ENCODE results near the gene IL7R. TPM values are rescaled to one million over a fixed set of nuclear protein-coding genes. Genes with fewer than 3 reads are reported as not detected.

Gene IL7R
- total RNA-seq, 1 donor from 2014 or later: not detected

DNA sequence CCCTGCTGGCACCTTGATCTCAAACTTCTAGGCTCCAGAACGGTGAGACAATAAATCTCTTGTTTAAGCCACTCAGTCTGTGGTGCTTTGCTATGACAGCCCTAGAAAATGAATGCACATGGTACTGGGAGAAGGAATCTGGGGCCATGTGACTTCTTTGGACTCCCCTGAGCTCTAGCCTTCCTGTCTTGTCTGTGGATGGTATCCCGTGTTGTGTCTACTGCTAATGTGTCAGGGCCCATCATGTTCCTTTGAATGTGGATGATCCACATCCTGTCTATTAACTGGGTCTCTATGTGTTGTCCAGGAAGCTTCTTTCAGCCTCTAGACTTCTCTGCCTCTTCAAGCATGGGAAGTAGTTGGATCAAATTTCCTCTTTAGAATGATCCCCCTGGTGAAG lies 25.1 kb downstream of the IL7R start:
- DNase-seq (ENCODE audit: low read depth, low spot score): no peak
- H3K36me3 Mint-ChIP-seq (ENCODE audit: low read depth): no peaks in the 10 kb centered on the region
- TF ChIP-seq, protein P1, sequence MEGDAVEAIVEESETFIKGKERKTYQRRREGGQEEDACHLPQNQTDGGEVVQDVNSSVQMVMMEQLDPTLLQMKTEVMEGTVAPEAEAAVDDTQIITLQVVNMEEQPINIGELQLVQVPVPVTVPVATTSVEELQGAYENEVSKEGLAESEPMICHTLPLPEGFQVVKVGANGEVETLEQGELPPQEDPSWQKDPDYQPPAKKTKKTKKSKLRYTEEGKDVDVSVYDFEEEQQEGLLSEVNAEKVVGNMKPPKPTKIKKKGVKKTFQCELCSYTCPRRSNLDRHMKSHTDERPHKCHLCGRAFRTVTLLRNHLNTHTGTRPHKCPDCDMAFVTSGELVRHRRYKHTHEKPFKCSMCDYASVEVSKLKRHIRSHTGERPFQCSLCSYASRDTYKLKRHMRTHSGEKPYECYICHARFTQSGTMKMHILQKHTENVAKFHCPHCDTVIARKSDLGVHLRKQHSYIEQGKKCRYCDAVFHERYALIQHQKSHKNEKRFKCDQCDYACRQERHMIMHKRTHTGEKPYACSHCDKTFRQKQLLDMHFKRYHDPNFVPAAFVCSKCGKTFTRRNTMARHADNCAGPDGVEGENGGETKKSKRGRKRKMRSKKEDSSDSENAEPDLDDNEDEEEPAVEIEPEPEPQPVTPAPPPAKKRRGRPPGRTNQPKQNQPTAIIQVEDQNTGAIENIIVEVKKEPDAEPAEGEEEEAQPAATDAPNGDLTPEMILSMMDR (conservative IDR thresholded peaks at IDR 0.05): no peak
- H3K4me1 Mint-ChIP-seq: peaks cover 7% of the 10 kb centered on the region
- no peaks in the 10 kb centered on the region for H3K27me3 Mint-ChIP-seq (ENCODE audit: low read depth)
- H3K9me3 Mint-ChIP-seq: no peaks in the 10 kb centered on the region
- no peak overlapping the region for H3K27ac Mint-ChIP-seq (ENCODE audit: unreplicated experiment)
- no peak overlapping the region for H3K4me3 Mint-ChIP-seq

DNA sequence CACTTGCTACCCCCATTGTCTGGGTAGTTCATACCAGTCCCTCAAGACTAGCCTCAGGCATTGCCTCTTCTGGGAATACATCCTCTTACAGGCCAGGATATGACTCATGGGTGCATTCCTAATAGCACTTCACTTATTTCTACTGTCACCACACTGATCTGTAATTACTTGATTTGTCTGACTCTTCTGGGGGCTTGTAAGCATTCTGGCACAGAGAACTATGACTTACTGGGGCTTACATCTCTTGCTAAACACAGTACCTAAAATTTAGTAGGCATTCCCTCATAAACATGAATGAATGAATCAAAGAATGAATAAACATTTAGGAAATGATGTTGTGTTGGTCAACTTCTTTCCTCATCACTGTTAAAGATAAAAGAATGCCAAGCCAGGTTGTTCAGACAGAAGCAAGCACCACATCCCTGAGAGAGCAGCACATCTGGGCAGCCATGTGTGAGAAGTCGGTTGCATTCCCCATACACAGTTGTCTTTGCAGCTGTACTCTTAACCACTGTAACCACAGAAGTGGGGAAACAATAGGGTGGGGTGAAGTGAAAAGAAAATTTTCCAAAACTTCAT lies 27.6 kb downstream of the IL7R start:
- TF ChIP-seq, protein P1 (conservative IDR thresholded peaks at IDR 0.05): no peak
- Mint-ChIP-seq H3K27me3 (ENCODE audit: low read depth) (no peaks in the 10 kb centered on the region), H3K4me1 (peaks cover 7% of the 10 kb centered on the region), H3K9me3 (no peaks in the 10 kb centered on the region), H3K4me3 (no peak overlapping the region), H3K36me3 (ENCODE audit: low read depth) (no peaks in the 10 kb centered on the region), H3K27ac (ENCODE audit: unreplicated experiment) (no peak overlapping the region)
- no peak for DNase-seq (ENCODE audit: low read depth, low spot score)

DNA sequence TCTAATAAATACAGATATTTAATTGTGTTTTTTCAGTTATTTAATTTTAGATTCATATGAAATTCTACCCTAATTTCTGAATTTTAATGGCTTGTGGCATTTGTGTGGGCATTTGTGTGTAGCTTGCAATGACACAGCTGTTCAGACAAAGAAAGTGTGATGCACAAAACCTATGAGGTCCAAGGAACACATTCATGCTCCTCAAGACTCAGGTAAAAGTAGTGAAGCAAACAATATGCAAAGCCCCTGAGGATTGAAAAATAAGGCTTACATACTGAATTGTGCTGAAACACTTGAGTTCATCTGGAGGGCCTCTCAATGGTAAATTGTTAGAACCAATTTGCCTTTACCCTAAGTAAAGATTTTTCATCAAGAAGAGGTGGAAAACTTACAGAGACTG lies 28.1 kb downstream of the IL7R start:
- H3K27ac Mint-ChIP-seq (ENCODE audit: unreplicated experiment): no peak overlapping the region
- H3K4me3 Mint-ChIP-seq: no peak overlapping the region
- H3K27me3 Mint-ChIP-seq (ENCODE audit: low read depth): no peaks in the 10 kb centered on the region
- no peaks in the 10 kb centered on the region for H3K36me3 Mint-ChIP-seq (ENCODE audit: low read depth)
- peaks cover 7% of the 10 kb centered on the region for H3K4me1 Mint-ChIP-seq
- no peak for DNase-seq (ENCODE audit: low read depth, low spot score)
- no peaks in the 10 kb centered on the region for H3K9me3 Mint-ChIP-seq
- TF ChIP-seq, protein P1 (conservative IDR thresholded peaks at IDR 0.05): no peak

GRCh38 chr5:35886381-35886780 lies 29.7 kb downstream of the IL7R start:
- Mint-ChIP-seq H3K27me3 (ENCODE audit: low read depth) (no peaks in the 10 kb centered on the region), H3K36me3 (ENCODE audit: low read depth) (no peaks in the 10 kb centered on the region), H3K4me1 (peaks cover 7% of the 10 kb centered on the region), H3K4me3 (no peak overlapping the region), H3K27ac (ENCODE audit: unreplicated experiment) (no peak overlapping the region), H3K9me3 (peaks cover 2% of the 10 kb centered on the region)
- no peak for DNase-seq (ENCODE audit: low read depth, low spot score)
- TF ChIP-seq, protein P1 (conservative IDR thresholded peaks at IDR 0.05): no peak

- peaks cover 8% of the 10 kb centered on the region for H3K9me3 Mint-ChIP-seq
- TF ChIP-seq, protein P1 (conservative IDR thresholded peaks at IDR 0.05): no peak
- H3K4me3 Mint-ChIP-seq: no peak overlapping the region
- H3K27me3 Mint-ChIP-seq (ENCODE audit: low read depth): no peaks in the 10 kb centered on the region
- H3K4me1 Mint-ChIP-seq: peaks cover 7% of the 10 kb centered on the region
- H3K27ac Mint-ChIP-seq (ENCODE audit: unreplicated experiment): no peak overlapping the region
- DNase-seq (ENCODE audit: low read depth, low spot score): no peak
- no peaks in the 10 kb centered on the region for H3K36me3 Mint-ChIP-seq (ENCODE audit: low read depth)
Measured at GRCh38 chr5:35887321-35888100, 30.8 kb downstream of the IL7R start.

Measured in neural crest cell (in vitro differentiated cells).